Stimulated activated CD4-positive, alpha-beta T cell treated with anti-CD3 and anti-CD28 coated beads, Interleukin-4, amount 100 ng/mL, for 48 hours (primary cell): Measurements from ENCODE around the gene C4orf51.

ENCODE experiments used
- DNase-seq, 2 donors: peaks; one replicate each; pipeline ENCODE4 v3.0.0-alpha.2; 2020; ENCODE audit warnings: low read depth in 2 of 2

Gene C4orf51

GRCh38 chr4:145756244-145756643, 76.3 kb downstream of the C4orf51 start:
- no peak for DNase-seq

GRCh38 chr4:145757188-145757587, 77.2 kb downstream of the C4orf51 start:
- DNase-seq: no peak

- peak in 1 of 2 donors; percentile 27 for DNase-seq
These were observed 80.2 kb downstream of the C4orf51 start for GRCh38 chr4:145760176-145760575.

- DNase-seq: no peak
These were observed 81.3 kb downstream of the C4orf51 start for GRCh38 chr4:145760961-145761929.

GRCh38 chr4:145762719-145763118, 82.8 kb downstream of the C4orf51 start:
- no peak for DNase-seq

- DNase-seq: no peak
These were observed 83.5 kb downstream of the C4orf51 start for GRCh38 chr4:145763399-145763798.

GRCh38 chr4:145766273-145766672, 86.3 kb downstream of the C4orf51 start:
- no peak for DNase-seq

GRCh38 chr4:145769450-145770037, 89.6 kb downstream of the C4orf51 start:
- no peak for DNase-seq

- no peak for DNase-seq
These were observed 90.2 kb downstream of the C4orf51 start for GRCh38 chr4:145770124-145770523.

- no peak for DNase-seq
These were observed 92.4 kb downstream of the C4orf51 start for GRCh38 chr4:145772347-145772746.

GRCh38 chr4:145773581-145774234, 93.8 kb downstream of the C4orf51 start:
- DNase-seq: no peak

GRCh38 chr4:145774473-145774872, 94.5 kb downstream of the C4orf51 start:
- DNase-seq: no peak

- no peak for DNase-seq
These were observed 95.5 kb downstream of the C4orf51 start for GRCh38 chr4:145775406-145775805.

GRCh38 chr4:145776208-145776607, 96.3 kb downstream of the C4orf51 start:
- DNase-seq: no peak

- DNase-seq: no peak
These were observed 99.4 kb downstream of the C4orf51 start for GRCh38 chr4:145779319-145779801.

GRCh38 chr4:145781351-145781750, 101.4 kb downstream of the C4orf51 start:
- no peak for DNase-seq
